SJCRH30 (cell line): ENCODE results near the gene SKAP1. TPM values are rescaled to one million over a fixed set of nuclear protein-coding genes. Genes with fewer than 3 reads are reported as not detected.
"Not testable (repeated sequence)": the region's sequence is repeated elsewhere in the genome, so short reads cannot be mapped to it uniquely, and the experiment has no call there.

ENCODE experiments used
- DNase-seq, 2 experiments: peaks; one replicate each; pipeline ENCODE4 v3.0.0-alpha.2; 2015 to 2020
- H3K27ac ChIP-seq: fragments of 250-450 bp; sonication (Bioruptor Pico); 2 replicates; pipeline ENCODE4 v1.5.1; 2020; ENCODE audit warnings: mild to moderate bottlenecking, moderate library complexity
- H3K27me3 ChIP-seq: fragments of 250-450 bp; sonication (Bioruptor Pico); 2 replicates; pipeline ENCODE4 v1.5.1; 2020; ENCODE audit warnings: mild to moderate bottlenecking, moderate library complexity
- H3K36me3 ChIP-seq: fragments of 250-450 bp; sonication (Bioruptor Pico); 2 replicates; pipeline ENCODE4 v1.5.1; 2020; ENCODE audit warnings: mild to moderate bottlenecking, moderate library complexity
- H3K4me1 ChIP-seq: fragments of 250-450 bp; sonication (Bioruptor Pico); 2 replicates; pipeline ENCODE4 v1.5.1; 2020; ENCODE audit warnings: mild to moderate bottlenecking, moderate library complexity
- H3K4me3 ChIP-seq: fragments of 250-450 bp; sonication (Bioruptor Pico); 2 replicates; pipeline ENCODE4 v1.5.1; 2020; ENCODE audit warnings: mild to moderate bottlenecking, moderate library complexity
- H3K9me3 ChIP-seq: fragments of 250-450 bp; sonication (Bioruptor Pico); replicated peaks from 2 replicates; pipeline ENCODE4 v1.5.1; 2020; ENCODE audit warnings: mild to moderate bottlenecking, moderate library complexity
- total RNA-seq: library from RNA; depleted of rRNA; stranded (reverse); fragments of >200 nt; shearing (Covaris generic); gene quantifications from 2 replicates; pipeline ENCODE4 v1.2.3, GENCODE V29; 2014

Gene SKAP1
- total RNA-seq, 1 experiment from 2014 or later = not detected

- Histone ChIP-seq H3K9me3 (no peaks in the 10 kb centered on the region), H3K4me3 (no peak overlapping the region), H3K36me3 (no peaks in the 10 kb centered on the region), H3K4me1 (no peaks in the 10 kb centered on the region), H3K27me3 (no peaks in the 10 kb centered on the region; the same call in 1 of the 2 replicates), H3K27ac (no peak overlapping the region)
- no peak for DNase-seq
Observed at GRCh38 chr17:48225725-48226567, 204.1 kb downstream of the SKAP1 start.

GRCh38 chr17:48223945-48224344, 206.1 kb downstream of the SKAP1 start:
- Histone ChIP-seq H3K36me3 (no peaks in the 10 kb centered on the region), H3K9me3 (no peaks in the 10 kb centered on the region), H3K4me1 (no peaks in the 10 kb centered on the region), H3K27ac (no peak overlapping the region), H3K27me3 (no peaks in the 10 kb centered on the region; the same call in 1 of the 2 replicates), H3K4me3 (no peak overlapping the region)
- no peak for DNase-seq

GRCh38 chr17:48219617-48220016, 210.4 kb downstream of the SKAP1 start:
- DNase-seq = no peak

GRCh38 chr17:48215583-48216139, 214.4 kb downstream of the SKAP1 start:
- Histone ChIP-seq H3K4me1 (no peaks in the 10 kb centered on the region), H3K27ac (no peak overlapping the region), H3K4me3 (no peak overlapping the region), H3K27me3 (no peaks in the 10 kb centered on the region; the same call in 1 of the 2 replicates), H3K36me3 (no peaks in the 10 kb centered on the region), H3K9me3 (no peaks in the 10 kb centered on the region)
- peak; percentile 40 to 72 for DNase-seq

More at GRCh38 chr17:48219617-48220016, 210.4 kb downstream of the SKAP1 start:
- H3K4me1 ChIP-seq = no peaks in the 10 kb centered on the region
- no peak overlapping the region for H3K4me3 ChIP-seq
- no peaks in the 10 kb centered on the region for H3K27me3 ChIP-seq
- H3K9me3 ChIP-seq = no peaks in the 10 kb centered on the region
- no peaks in the 10 kb centered on the region for H3K36me3 ChIP-seq
- no peak overlapping the region for H3K27ac ChIP-seq

GRCh38 chr17:48213797-48214196, 216.2 kb downstream of the SKAP1 start:
- Histone ChIP-seq H3K9me3 (no peaks in the 10 kb centered on the region), H3K4me1 (no peaks in the 10 kb centered on the region), H3K36me3 (no peaks in the 10 kb centered on the region), H3K4me3 (no peak overlapping the region), H3K27ac (no peak overlapping the region), H3K27me3 (no peaks in the 10 kb centered on the region; the same call in 1 of the 2 replicates)
- DNase-seq = no peak

- Histone ChIP-seq H3K27me3 (no peaks in the 10 kb centered on the region; the same call in 1 of the 2 replicates), H3K4me3 (no peak overlapping the region), H3K4me1 (no peaks in the 10 kb centered on the region), H3K27ac (no peak overlapping the region), H3K9me3 (no peaks in the 10 kb centered on the region), H3K36me3 (no peaks in the 10 kb centered on the region)
- DNase-seq = no peak
Observed at GRCh38 chr17:48211787-48212186, 218.2 kb downstream of the SKAP1 start.

GRCh38 chr17:48211011-48211410, 219.0 kb downstream of the SKAP1 start:
- no peak for DNase-seq
- H3K4me1 ChIP-seq = no peaks in the 10 kb centered on the region
- no peak overlapping the region for H3K27ac ChIP-seq
- no peaks in the 10 kb centered on the region for H3K36me3 ChIP-seq
- H3K27me3 ChIP-seq = no peaks in the 10 kb centered on the region; the same call in 1 of the 2 replicates
- no peak overlapping the region for H3K4me3 ChIP-seq
- no peaks in the 10 kb centered on the region for H3K9me3 ChIP-seq

GRCh38 chr17:48209973-48210372, 220.0 kb downstream of the SKAP1 start:
- no peaks in the 10 kb centered on the region for H3K4me1 ChIP-seq
- no peak overlapping the region for H3K27ac ChIP-seq
- no peak for DNase-seq
- no peaks in the 10 kb centered on the region; the same call in 1 of the 2 replicates for H3K27me3 ChIP-seq
- H3K36me3 ChIP-seq = no peaks in the 10 kb centered on the region
- no peaks in the 10 kb centered on the region for H3K9me3 ChIP-seq
- H3K4me3 ChIP-seq = no peak overlapping the region

- Histone ChIP-seq H3K4me1 (no peaks in the 10 kb centered on the region), H3K27me3 (no peaks in the 10 kb centered on the region; the same call in 1 of the 2 replicates), H3K27ac (no peak overlapping the region), H3K4me3 (no peak overlapping the region), H3K36me3 (no peaks in the 10 kb centered on the region), H3K9me3 (no peaks in the 10 kb centered on the region)
- no peak for DNase-seq
Observed at GRCh38 chr17:48207776-48208544, 222.1 kb downstream of the SKAP1 start.

GRCh38 chr17:48207036-48207435, 223.0 kb downstream of the SKAP1 start:
- H3K4me3 ChIP-seq, H3K27me3 ChIP-seq, H3K36me3 ChIP-seq, DNase-seq, H3K27ac ChIP-seq, H3K4me1 ChIP-seq, H3K9me3 ChIP-seq: not testable (repeated sequence)

- H3K36me3 ChIP-seq = no peaks in the 10 kb centered on the region
Observed at GRCh38 chr17:48202959-48203358, 227.1 kb downstream of the SKAP1 start.

GRCh38 chr17:48198950-48199541, 231.0 kb downstream of the SKAP1 start:
- no peak for DNase-seq
- H3K27me3 ChIP-seq = no peaks in the 10 kb centered on the region
- no peaks in the 10 kb centered on the region for H3K36me3 ChIP-seq
- peaks cover 11% of the 10 kb centered on the region for H3K4me1 ChIP-seq
- H3K9me3 ChIP-seq = no peaks in the 10 kb centered on the region
- no peak overlapping the region for H3K4me3 ChIP-seq
- no peak overlapping the region for H3K27ac ChIP-seq

More at GRCh38 chr17:48202959-48203358, 227.1 kb downstream of the SKAP1 start:
- Histone ChIP-seq H3K4me1 (no peaks in the 10 kb centered on the region), H3K27me3 (no peaks in the 10 kb centered on the region), H3K9me3 (no peaks in the 10 kb centered on the region), H3K4me3 (no peak overlapping the region), H3K27ac (no peak overlapping the region)
- DNase-seq = no peak

- H3K27me3 ChIP-seq = no peaks in the 10 kb centered on the region
- H3K27ac ChIP-seq = no peak overlapping the region
- DNase-seq = no peak
- H3K36me3 ChIP-seq = no peaks in the 10 kb centered on the region
- peaks cover 20% of the 10 kb centered on the region for H3K4me1 ChIP-seq
- no peak overlapping the region for H3K4me3 ChIP-seq
- H3K9me3 ChIP-seq = no peaks in the 10 kb centered on the region
Observed at GRCh38 chr17:48195910-48196309, 234.1 kb downstream of the SKAP1 start.

GRCh38 chr17:48194097-48194550, 235.9 kb downstream of the SKAP1 start:
- no peaks in the 10 kb centered on the region for H3K36me3 ChIP-seq
- H3K9me3 ChIP-seq = no peaks in the 10 kb centered on the region
- H3K4me1 ChIP-seq = peaks cover 20% of the 10 kb centered on the region
- no peak overlapping the region for H3K4me3 ChIP-seq
- no peaks in the 10 kb centered on the region for H3K27me3 ChIP-seq
- peak; percentile 53 to 60 for DNase-seq
- no peak overlapping the region for H3K27ac ChIP-seq
